COLO668 (cell line): ENCODE results near the gene ADAM22.
"Not testable (repeated sequence)": the region's sequence is repeated elsewhere in the genome, so short reads cannot be mapped to it uniquely, and the experiment has no call there.

Experiments used
- DNase-seq: peaks from one replicate; lab custom pipeline; 2025; ENCODE audit not compliant: unreplicated experiment; lab: John Stamatoyannopoulos, UW

ADAM22 gene

GRCh38 chr7:88156356-88156755, 222.3 kb downstream of the ADAM22 start:
- no peak for DNase-seq

DNA sequence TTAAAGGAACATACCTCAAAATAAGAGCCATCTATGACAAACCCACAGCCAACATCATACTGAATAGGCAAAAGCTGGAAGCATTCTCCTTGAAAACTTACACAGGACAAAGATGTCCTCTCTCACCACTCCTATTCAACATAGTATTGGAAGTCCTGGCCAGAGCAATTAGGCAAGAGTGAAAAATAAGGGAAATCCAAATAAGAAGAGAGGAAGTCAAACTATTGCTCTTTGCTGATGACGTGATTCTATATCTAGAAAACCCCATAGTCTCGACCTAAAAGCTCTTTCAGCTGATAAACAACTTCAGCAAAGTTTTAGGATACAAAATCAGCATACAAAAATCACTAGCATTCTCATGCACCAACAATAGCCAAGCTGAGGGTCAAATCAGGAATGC, 225.7 kb downstream of the ADAM22 start:
- DNase-seq, result not testable (repeated sequence)

DNA sequence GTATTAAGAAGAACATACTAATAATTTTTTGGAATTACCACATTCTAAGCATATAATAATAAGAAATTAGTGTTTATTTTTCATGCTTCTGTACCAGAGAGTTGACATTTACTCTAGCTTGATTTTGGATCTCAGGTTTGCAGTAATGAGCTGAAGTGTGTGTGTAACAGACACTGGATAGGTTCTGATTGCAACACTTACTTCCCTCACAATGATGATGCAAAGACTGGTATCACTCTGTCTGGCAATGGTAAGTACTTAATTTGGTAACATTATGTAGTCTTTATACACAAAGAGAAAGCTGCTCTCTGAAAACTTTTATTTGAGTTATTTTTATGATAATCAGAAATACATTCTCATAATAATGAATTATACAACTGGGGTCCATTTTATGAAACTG, 231.6 kb downstream of the ADAM22 start:
- DNase-seq, result no peak

DNA sequence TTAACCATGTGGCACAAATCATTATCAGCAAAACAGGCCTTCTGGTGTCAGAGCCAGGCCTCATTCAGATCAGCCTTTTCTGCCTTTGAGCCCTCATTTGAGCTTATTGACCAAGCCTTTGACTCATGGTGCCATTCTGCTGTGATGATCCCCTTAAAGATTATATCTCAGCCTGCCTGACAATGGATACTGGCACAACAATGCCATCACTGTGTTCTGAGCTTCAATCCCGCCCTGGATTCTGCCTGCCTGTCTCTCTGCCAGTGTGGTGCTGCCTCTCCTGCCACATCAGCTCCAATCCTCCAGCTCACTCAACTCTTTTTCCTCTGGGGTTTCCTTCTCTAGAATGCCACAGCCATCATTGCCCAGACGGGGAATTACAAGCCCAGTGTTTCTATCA, 233.2 kb downstream of the ADAM22 start:
- no peak for DNase-seq

DNA sequence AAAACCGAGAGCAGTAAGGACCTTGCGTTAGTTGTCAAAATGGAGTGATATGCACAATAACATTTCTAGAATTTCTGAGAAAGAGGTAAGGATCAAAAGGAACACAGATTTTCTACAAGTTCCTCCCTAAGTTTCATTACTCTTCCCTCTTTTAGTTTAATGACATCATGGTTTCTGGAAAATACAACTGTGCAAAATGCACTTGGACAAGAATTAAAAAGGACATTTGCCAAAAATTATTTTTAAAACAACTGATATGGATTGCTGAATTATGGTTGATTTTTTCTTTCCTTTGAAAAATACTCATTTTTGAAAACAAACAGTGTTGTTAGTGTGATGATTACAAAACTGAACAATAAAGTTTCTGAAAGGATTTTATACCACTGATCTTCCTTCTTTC, 233.7 kb downstream of the ADAM22 start:
- DNase-seq, result no peak

GRCh38 chr7:88169717-88170320, 235.8 kb downstream of the ADAM22 start:
- no peak for DNase-seq

DNA sequence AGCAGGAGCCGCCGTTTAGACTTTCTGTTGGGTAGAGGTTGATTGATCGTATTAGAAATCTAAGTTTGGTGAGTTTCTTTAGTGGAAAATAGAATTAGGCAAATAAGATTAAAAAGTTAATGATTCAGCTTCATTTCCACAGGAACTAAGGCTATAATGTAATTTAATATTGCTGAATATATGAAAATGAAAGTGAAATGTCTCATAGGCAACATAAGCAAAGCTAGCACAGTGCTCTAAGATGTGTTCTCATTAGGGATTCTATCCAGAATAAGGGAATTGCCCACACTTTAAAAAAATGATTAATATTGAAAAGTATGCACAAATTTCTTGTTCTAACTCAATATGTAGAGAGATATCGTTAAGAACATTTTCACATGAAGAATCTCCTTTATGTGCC, 238.8 kb downstream of the ADAM22 start:
- no peak for DNase-seq

GRCh38 chr7:88176190-88176589, 242.1 kb downstream of the ADAM22 start:
- no peak for DNase-seq

- DNase-seq, result no peak
These were observed 249.0 kb downstream of the ADAM22 start for GRCh38 chr7:88183051-88183450.

GRCh38 chr7:88184848-88185304, 250.8 kb downstream of the ADAM22 start:
- no peak for DNase-seq

GRCh38 chr7:88185650-88186049, 251.6 kb downstream of the ADAM22 start:
- no peak for DNase-seq

DNA sequence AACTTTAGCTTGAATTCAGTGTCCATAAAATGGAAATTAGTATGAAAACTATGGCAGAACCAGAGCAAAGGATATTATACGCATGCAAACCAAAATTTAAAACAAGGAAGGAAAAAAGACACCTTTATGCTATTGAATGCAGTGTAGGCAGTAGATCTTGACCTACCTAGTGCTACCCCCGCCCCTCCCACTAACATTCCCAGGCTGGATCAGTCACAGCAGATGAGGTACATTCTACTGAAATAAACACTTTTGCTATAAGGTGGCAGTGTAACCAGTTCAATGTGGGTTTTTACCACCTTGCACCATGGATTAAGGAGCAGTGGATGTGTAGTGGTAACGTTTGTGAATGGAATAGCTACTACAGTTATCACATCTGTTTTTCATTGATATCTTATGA, 257.9 kb downstream of the ADAM22 start:
- no peak for DNase-seq

- DNase-seq, result no peak
These were observed 266.2 kb downstream of the ADAM22 start for GRCh38 chr7:88200261-88200660.

DNA sequence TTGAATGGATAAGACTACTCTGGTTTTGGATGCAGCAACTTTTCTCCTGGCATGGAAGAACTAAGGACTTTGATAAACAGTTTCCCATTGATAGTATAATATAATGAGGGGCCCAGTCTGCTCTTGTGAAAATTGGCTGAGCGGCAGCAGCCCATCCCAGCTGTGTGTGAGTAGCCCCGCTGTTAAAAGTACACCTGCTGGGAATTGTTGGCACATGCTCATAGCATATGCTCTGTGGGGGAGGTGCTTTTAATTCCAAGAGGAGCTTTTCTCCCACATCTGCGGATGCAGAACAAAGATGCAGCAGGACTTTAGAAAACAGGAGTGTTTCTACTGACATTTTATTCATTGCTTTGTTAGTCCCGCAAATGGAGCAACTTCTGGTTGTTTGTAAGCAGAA, 266.7 kb downstream of the ADAM22 start:
- peak; percentile 54 for DNase-seq

DNA sequence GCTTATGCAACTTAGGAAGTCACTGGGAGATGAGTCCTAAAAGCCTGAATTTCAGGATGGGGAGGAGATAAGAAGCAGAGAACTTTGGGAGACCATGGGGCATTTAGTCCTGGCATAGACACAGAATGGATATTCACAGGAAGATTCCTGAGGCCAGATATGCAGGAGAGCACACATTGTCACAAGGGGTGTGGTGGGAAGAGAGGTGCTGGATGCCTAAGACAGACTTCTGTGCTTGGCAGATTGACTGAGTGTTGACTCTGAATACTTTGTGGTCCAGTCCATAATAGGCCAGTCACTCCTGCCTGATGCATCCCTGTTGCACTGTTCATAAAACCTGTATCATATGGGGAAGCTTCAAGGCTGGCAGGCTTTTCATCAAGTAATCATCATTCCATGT, 267.3 kb downstream of the ADAM22 start:
- DNase-seq, result no peak

GRCh38 chr7:88202278-88202677, 268.2 kb downstream of the ADAM22 start:
- no peak for DNase-seq

GRCh38 chr7:88202799-88203198, 268.7 kb downstream of the ADAM22 start:
- DNase-seq, result no peak

DNA sequence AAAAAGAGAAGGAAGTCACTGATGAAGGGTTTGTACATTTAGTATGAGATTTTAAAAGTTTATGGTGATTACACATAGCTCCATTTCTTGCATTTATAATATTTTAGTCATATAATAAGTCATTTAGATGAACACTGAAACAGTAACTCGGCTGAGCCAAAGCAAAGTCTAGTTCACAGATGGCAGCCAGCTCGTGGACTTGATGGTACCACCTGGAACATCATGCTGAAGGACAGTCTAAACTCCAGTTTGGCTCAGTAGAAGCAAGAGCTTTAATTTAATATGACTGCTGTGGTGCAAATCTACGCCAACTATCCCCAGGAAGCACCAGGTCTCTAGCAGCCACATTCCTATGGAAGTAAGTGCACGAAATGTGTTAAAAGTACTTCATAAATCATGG, 269.4 kb downstream of the ADAM22 start:
- DNase-seq, result no peak

DNA sequence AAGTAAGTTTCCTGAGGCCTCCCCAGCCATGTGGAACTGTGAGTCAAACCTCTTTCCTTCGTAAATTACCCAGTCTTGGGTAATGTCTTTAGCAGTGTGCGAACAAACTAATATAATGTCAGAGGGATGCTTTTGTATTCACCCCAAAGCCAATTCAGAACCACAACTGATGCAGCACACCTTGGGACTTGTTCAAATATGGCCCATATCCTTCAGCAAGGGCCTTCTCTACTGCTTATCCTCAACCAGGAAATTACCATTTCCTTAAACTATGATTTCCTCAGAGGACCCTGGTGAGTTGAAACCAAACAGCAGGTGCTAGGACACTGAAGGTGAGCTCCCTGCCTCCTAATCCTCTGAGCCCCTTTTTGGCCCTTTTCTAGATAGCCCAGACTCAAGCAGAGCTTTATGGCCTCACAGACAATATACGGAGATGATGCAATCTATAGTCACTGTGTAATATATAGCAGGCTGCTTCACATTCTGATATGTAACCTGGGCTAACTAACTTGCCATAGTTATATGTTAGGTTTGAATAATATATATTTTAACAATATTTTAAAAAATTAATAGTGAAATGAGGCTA, 270.6 kb downstream of the ADAM22 start:
- DNase-seq, result no peak

- DNase-seq, result no peak
These were observed 271.1 kb downstream of the ADAM22 start for GRCh38 chr7:88205179-88205578.

DNA sequence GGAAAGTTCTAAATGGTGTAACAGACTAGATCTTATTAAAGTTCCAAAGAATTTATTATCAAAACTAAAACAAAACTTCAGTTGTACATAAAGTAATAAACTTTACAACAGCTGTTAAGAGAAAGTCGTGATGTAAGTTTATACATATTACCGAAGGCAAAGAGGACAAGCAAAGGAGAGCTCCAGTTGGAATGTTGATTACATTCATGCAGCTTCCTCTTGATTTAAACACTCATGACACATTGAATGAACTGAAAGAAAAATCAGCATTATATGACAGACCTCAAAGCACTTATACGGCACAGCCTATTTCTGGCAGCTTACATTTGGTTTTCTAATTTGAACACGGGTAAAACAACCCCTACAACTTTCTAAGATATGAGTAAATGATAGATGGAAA, 272.2 kb downstream of the ADAM22 start:
- DNase-seq, result no peak

DNA sequence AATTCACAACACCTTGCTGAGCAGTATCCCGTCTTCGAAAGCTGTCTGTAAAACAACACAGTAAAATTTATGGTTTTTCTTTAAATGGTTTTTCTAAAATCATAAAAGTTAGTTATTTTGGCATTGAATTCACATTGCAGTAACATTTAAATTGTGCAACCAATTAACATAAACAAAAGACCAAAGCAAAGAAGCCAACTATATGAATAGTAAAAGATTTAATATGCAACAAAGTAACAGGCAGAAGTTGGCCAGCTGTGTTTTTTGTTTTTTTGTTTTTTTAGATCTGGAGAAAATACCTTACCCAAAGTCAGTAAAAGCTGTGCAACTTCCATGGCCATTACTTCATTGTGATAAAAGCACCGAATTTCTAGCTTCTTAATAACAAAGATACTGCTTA, 274.5 kb downstream of the ADAM22 start:
- no peak for DNase-seq

- no peak for DNase-seq
These were observed 278.9 kb downstream of the ADAM22 start for GRCh38 chr7:88212918-88213317.
